ENCODE measurements around the gene TMCC3. TPM values are rescaled to one million over a fixed set of nuclear protein-coding genes. Genes with fewer than 3 reads are reported as not detected.

Gene TMCC3
- total and polyA plus RNA-seq, 7 donors = 10.6 to 61.6 (median 21.2) TPM

GRCh38 chr12:94628819-94629472 is 21.4 kb downstream of the TMCC3 start:
- intact Hi-C loops (cut with DNase I) = no loop called here
- Histone ChIP-seq H3K36me3 (ENCODE audit: insufficient read depth in 1 of 2, low read depth in 1 of 2) (no peaks in the 10 kb centered on the region), H3K27ac (no peak overlapping the region), H3K4me3 (no peak overlapping the region), H3K4me1 (peaks cover 39% of the 10 kb centered on the region), H3K9me3 (no peaks in the 10 kb centered on the region), H3K27me3 (ENCODE audit: insufficient read depth in 3 of 3, low read length in 2 of 3) (no peaks in the 10 kb centered on the region)
- TF ChIP-seq, protein P1, sequence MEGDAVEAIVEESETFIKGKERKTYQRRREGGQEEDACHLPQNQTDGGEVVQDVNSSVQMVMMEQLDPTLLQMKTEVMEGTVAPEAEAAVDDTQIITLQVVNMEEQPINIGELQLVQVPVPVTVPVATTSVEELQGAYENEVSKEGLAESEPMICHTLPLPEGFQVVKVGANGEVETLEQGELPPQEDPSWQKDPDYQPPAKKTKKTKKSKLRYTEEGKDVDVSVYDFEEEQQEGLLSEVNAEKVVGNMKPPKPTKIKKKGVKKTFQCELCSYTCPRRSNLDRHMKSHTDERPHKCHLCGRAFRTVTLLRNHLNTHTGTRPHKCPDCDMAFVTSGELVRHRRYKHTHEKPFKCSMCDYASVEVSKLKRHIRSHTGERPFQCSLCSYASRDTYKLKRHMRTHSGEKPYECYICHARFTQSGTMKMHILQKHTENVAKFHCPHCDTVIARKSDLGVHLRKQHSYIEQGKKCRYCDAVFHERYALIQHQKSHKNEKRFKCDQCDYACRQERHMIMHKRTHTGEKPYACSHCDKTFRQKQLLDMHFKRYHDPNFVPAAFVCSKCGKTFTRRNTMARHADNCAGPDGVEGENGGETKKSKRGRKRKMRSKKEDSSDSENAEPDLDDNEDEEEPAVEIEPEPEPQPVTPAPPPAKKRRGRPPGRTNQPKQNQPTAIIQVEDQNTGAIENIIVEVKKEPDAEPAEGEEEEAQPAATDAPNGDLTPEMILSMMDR (IDR thresholded peaks at IDR 0.05) = no peak
- WGBS, 3 donors = 68 to 84% (median 71%) methylated on average over 6 of the region's 6 CpGs
- DNase-seq (no peak), ATAC-seq (peak in 1 of 4 donors; percentile 23)

- 50 to 60% (median 53%) methylated on average over 4 of the region's 4 CpGs for WGBS, 3 donors
- Histone ChIP-seq H3K9me3 (no peaks in the 10 kb centered on the region), H3K27me3 (ENCODE audit: insufficient read depth in 3 of 3, low read length in 2 of 3) (no peaks in the 10 kb centered on the region), H3K27ac (no peak overlapping the region), H3K4me3 (no peak overlapping the region), H3K4me1 (peaks cover 45% of the 10 kb centered on the region), H3K36me3 (ENCODE audit: insufficient read depth in 1 of 2, low read depth in 1 of 2) (no peaks in the 10 kb centered on the region)
- intact Hi-C loops (cut with DNase I) = no loop called here
- DNase-seq = no peak
- ATAC-seq = peak; percentile 54 to 84 (median 79)
- TF ChIP-seq, protein P1 (IDR thresholded peaks at IDR 0.05) = no peak
Measured at GRCh38 chr12:94628369-94628768, 22.0 kb downstream of the TMCC3 start.

DNA sequence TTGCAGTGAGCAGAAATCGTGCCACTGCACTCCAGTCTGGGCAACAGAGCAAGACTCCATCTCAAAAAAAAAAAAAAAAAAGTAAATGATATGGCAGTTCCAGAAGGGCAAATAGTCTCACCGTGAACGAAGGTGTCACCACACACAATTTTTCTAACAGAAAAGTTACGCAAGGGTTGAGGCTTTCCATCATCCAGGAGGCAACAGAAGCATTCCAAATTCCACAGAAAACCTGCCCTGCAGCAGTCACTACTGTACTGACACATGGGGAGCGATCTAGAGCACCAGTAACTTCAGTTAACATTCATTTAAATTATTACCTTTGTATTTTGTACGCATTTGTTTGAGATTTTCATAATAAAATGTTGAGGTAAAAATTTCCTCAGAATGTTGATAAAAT is 24.8 kb downstream of the TMCC3 start:
- intact Hi-C loops (cut with DNase I) = no loop called here
- no peaks in the 10 kb centered on the region for H3K27me3 ChIP-seq (ENCODE audit: insufficient read depth in 3 of 3, low read length in 2 of 3)
- ATAC-seq = no peak
- no peak overlapping the region for H3K27ac ChIP-seq
- 82 to 95% (median 84%) methylated on average over 6 of the region's 6 CpGs for WGBS, 3 donors
- H3K4me1 ChIP-seq = peaks cover 60% of the 10 kb centered on the region
- TF ChIP-seq, protein P1 (IDR thresholded peaks at IDR 0.05) = no peak
- H3K36me3 ChIP-seq (ENCODE audit: insufficient read depth in 1 of 2, low read depth in 1 of 2) = no peaks in the 10 kb centered on the region
- DNase-seq = no peak
- H3K4me3 ChIP-seq = no peak overlapping the region
- no peaks in the 10 kb centered on the region for H3K9me3 ChIP-seq

DNA sequence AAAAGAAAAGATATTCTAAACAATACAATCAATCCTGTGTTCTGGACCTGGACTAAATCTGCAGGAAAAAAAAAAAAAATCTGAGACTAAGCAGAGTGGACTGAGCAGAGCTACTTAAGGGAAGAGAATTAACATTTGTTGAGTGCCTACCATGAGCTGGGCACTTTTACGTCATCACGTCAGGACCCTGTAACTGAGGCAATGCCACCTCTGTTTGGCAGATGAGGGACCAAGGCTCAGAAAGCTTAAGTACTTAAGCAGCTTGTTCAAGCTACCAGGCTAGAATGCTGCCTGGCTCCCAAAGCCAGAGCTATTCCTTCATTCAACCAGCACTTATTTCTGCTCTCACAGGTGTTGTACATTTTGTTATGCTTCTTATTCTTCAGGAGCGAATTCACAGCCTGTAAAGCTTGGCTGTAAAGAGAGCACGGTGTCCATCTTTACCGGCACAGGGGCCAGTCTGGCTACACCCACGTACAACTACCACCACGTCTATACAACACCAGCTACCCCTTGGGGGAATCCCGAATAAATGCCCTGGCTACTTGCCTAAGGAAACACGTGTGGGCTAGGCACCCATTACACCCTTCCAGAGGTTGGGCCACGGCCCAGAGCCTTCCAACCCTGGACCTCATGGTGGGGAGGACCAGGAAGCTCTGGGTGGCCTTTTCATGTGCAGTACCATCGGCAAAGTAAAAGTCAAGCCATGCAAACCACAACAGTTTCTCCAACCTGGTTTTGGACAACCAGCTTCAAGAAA is 27.0 kb downstream of the TMCC3 start:
- H3K27me3 ChIP-seq (ENCODE audit: insufficient read depth in 3 of 3, low read length in 2 of 3) = no peaks in the 10 kb centered on the region
- ATAC-seq (peak in 3 of 4 donors; percentile 16 to 20 (median 17)), DNase-seq (no peak)
- no peaks in the 10 kb centered on the region for H3K36me3 ChIP-seq (ENCODE audit: insufficient read depth in 1 of 2, low read depth in 1 of 2)
- peak overlapping the region; percentile 56 for H3K27ac ChIP-seq
- TF ChIP-seq, protein P1 (IDR thresholded peaks at IDR 0.05) = no peak
- intact Hi-C loops (cut with DNase I) = no loop called here
- no peak overlapping the region for H3K4me3 ChIP-seq
- peaks cover 54% of the 10 kb centered on the region for H3K4me1 ChIP-seq
- 35 to 54% (median 39%) methylated on average over 11 of the region's 11 CpGs for WGBS, 3 donors
- H3K9me3 ChIP-seq = no peaks in the 10 kb centered on the region
